HCT116 (cell line): Measurements from ENCODE around the gene PLB1. TPM values are rescaled to one million over a fixed set of nuclear protein-coding genes. Genes with fewer than 3 reads are reported as not detected.

Experiments used
- ATAC-seq: fragments of 200-7000 bp; cut with Tn5 transposase; 2 replicates; pipeline ENCODE4 v1.9.1; 2020; ENCODE audit warnings: mild to moderate bottlenecking, moderate library complexity
- BruUV-seq: library from RNA; stranded (reverse); fragments of 400-500 nt; replicated peaks from 2 replicates; lab custom pipeline; 2021; lab: Mats Ljungman, UMichigan
- CTCF ChIA-PET: fragments of 300-600 bp; sonication (Branson Sonifier 250); formaldehyde crosslinking; loops from one replicate; lab custom pipeline; 2021; ENCODE audit warnings: antibody characterized with exemption; lab: Charles Lee
- POLR2A ChIA-PET: fragments of 300-600, 350-600 bp; sonication (Branson Sonifier 250); formaldehyde crosslinking; loops from one replicate; lab custom pipeline; 2021; ENCODE audit warnings: antibody characterized with exemption; lab: Charles Lee
- RAD21 ChIA-PET, 2 experiments: fragments of 300-600 bp; sonication (Branson Sonifier 250); formaldehyde crosslinking; loops; one replicate each; lab custom pipeline; 2023; ENCODE audit warnings: low total read pairs in 2 of 2; ENCODE audit not compliant: uncharacterized antibody in 2 of 2, unreplicated experiment in 2 of 2, low non-redundant PET in 1 of 2; lab: Charles Lee
- DNase-seq: peaks from one replicate; pipeline ENCODE4 v3.0.0-alpha.2; 2010; ENCODE audit warnings: low read depth, low spot score
- H2AFZ ChIP-seq: fragments of 200-600 bp; shearing (Covaris generic), sonication (generic); 2 replicates; pipeline ENCODE4 v1.6.1; 2017; ENCODE audit warnings: low read depth, mixed run types, mixed read lengths, antibody characterized with exemption, low read length; ENCODE audit not compliant: poor library complexity, severe bottlenecking
- H3K27ac ChIP-seq: 2 replicates; pipeline ENCODE4 v1.5.1; 2012; ENCODE audit warnings: low read depth, low read length
- H3K27me3 ChIP-seq: fragments of 200-600 bp; sonication (generic); 2 replicates; pipeline ENCODE4 v1.6.1; 2016; ENCODE audit warnings: mixed run types, low read length, mixed read lengths; ENCODE audit not compliant: insufficient read depth
- H3K36me3 ChIP-seq, 2 experiments: fragments of 200-500 bp in 1 of 2; fragments of 200-600 bp in 1 of 2; sonication (Bioruptor generic) in 1 of 2; sonication (generic) in 1 of 2; 2 replicates each; pipeline versions ENCODE4 v1.5.1 to v1.6.1; 2014 to 2016; ENCODE audit warnings: low read length in 2 of 2, inconsistent platforms in 1 of 2, mixed read lengths in 1 of 2, mixed run types in 1 of 2; ENCODE audit not compliant: insufficient read depth in 2 of 2, control insufficient read depth in 1 of 2
- H3K4me1 ChIP-seq, 2 experiments: fragments of 200-600 bp in 1 of 2; sonication (generic) in 1 of 2; 2 replicates each; pipeline versions ENCODE4 v1.5.1 to v1.6.1; 2012 to 2017; ENCODE audit warnings: low read length in 2 of 2, inconsistent platforms in 1 of 2, mild to moderate bottlenecking in 1 of 2, mixed read lengths in 1 of 2, mixed run types in 1 of 2, moderate library complexity in 1 of 2; ENCODE audit not compliant: insufficient read depth in 2 of 2, control insufficient read depth in 1 of 2
- H3K4me2 ChIP-seq: fragments of 200-600 bp; sonication (generic); 2 replicates; pipeline ENCODE4 v1.6.1; 2017; ENCODE audit warnings: mixed run types, low read length, mixed read lengths
- H3K4me3 ChIP-seq, 2 experiments: fragments of 200-600 bp in 1 of 2; sonication (generic) in 1 of 2; replicated peaks in 1 of 2; 2 replicates each; pipeline ENCODE4 v1.5.1; 2011 to 2016; ENCODE audit warnings: low read length in 2 of 2, control low read depth in 1 of 2, low read depth in 1 of 2, mild to moderate bottlenecking in 1 of 2, mixed read lengths in 1 of 2, mixed run types in 1 of 2
- H3K79me2 ChIP-seq: fragments of 200-600 bp; sonication (generic); 2 replicates; pipeline ENCODE4 v1.6.1; 2017; ENCODE audit warnings: mild to moderate bottlenecking, mixed run types, low read length, moderate library complexity, mixed read lengths; ENCODE audit not compliant: insufficient read depth
- H3K9ac ChIP-seq: fragments of 200-600 bp; sonication (generic); 2 replicates; pipeline ENCODE4 v1.6.1; 2016; ENCODE audit warnings: low read length, mixed read lengths
- H3K9me2 ChIP-seq: fragments of 200-600 bp; sonication (generic), shearing (Covaris generic); 2 replicates; pipeline ENCODE4 v1.6.1; 2017; ENCODE audit warnings: mixed run types, mild to moderate bottlenecking, moderate library complexity; ENCODE audit not compliant: insufficient read depth
- H3K9me3 ChIP-seq, 2 experiments: fragments of 200-500 bp in 1 of 2; fragments of 200-600 bp in 1 of 2; sonication (Bioruptor generic) in 1 of 2; sonication (generic) in 1 of 2; 2 replicates each; pipeline ENCODE4 v1.6.1; 2014 to 2017; ENCODE audit warnings: low read length in 2 of 2, mixed read lengths in 2 of 2, inconsistent platforms in 1 of 2, low read depth in 1 of 2, mild to moderate bottlenecking in 1 of 2, mixed run types in 1 of 2, moderate library complexity in 1 of 2; ENCODE audit not compliant: control insufficient read depth in 1 of 2, insufficient read depth in 1 of 2
- H4K20me1 ChIP-seq: fragments of 200-600 bp; sonication (generic), shearing (Covaris generic); 2 replicates; pipeline ENCODE4 v1.6.1; 2017; ENCODE audit warnings: mixed run types, mild to moderate bottlenecking, moderate library complexity; ENCODE audit not compliant: insufficient read depth
- CBX3 ChIP-seq: IDR thresholded peaks from 2 replicates; pipeline ENCODE4 v1.6.1; 2012; ENCODE audit warnings: low read depth
- EZH2phosphoT487 ChIP-seq: fragments of 200-600 bp; IDR thresholded peaks from 2 replicates; pipeline ENCODE4 v1.6.1; 2018; ENCODE audit warnings: antibody characterized with exemption, borderline replicate concordance
- SIN3A ChIP-seq: IDR thresholded peaks from 2 replicates; pipeline ENCODE4 v1.6.1; 2012; ENCODE audit warnings: low read depth
- SP1 ChIP-seq: IDR thresholded peaks from 2 replicates; pipeline ENCODE4 v1.6.1; 2012; ENCODE audit warnings: low read depth
- YY1 ChIP-seq: IDR thresholded peaks from 2 replicates; pipeline ENCODE4 v1.6.1; 2011; ENCODE audit warnings: low read length, low read depth, moderate library complexity, mild to moderate bottlenecking; ENCODE audit not compliant: insufficient replicate concordance; ENCODE audit errors: extremely low read depth
- ZFX ChIP-seq: fragments of 450-650 bp; IDR thresholded peaks from 2 replicates; pipeline ENCODE4 v1.6.1; 2017
- intact Hi-C: fragments of 100-400 bp; cut with micrococcal nuclease; formaldehyde crosslinking; loops from 2 replicates; pipeline ENCODE4 v1.10.0; 2022
- total RNA-seq: library from RNA; stranded (reverse); gene quantifications from one replicate; pipeline ENCODE4 v1.2.1, GENCODE V29; 2021; ENCODE audit not compliant: unreplicated experiment
- TF ChIP-seq, protein P1 (sequence below): IDR thresholded peaks from 2 replicates; pipeline ENCODE4 v1.6.1; 2012
- TF ChIP-seq, protein P2 (sequence below): IDR thresholded peaks from 2 replicates; pipeline ENCODE4 v1.6.1; 2012; ENCODE audit warnings: low read depth
- TF ChIP-seq, protein P3 (sequence below): IDR thresholded peaks from 2 replicates; pipeline ENCODE4 v1.6.1; 2011; ENCODE audit warnings: mild to moderate bottlenecking, low read length, moderate library complexity; ENCODE audit not compliant: insufficient replicate concordance; ENCODE audit errors: extremely low read depth
- TF ChIP-seq, protein P4 (sequence below), 3 experiments: fragments of 200-600 bp in 1 of 3; sonication (generic) in 1 of 3; IDR thresholded peaks in 2 of 3; conservative IDR thresholded peaks in 1 of 3; 2 replicates each; pipeline ENCODE4 v1.5.1; 2012 to 2017; ENCODE audit warnings: low read depth in 2 of 3, low read length in 2 of 3, antibody characterized with exemption in 1 of 3, borderline replicate concordance in 1 of 3, control low read depth in 1 of 3, mild to moderate bottlenecking in 1 of 3, mixed read lengths in 1 of 3, mixed run types in 1 of 3, moderate library complexity in 1 of 3; ENCODE audit not compliant: insufficient read depth in 1 of 3

PLB1 gene
- total RNA-seq, 1 experiment from 2014 or later, result 0.49 TPM

DNA sequence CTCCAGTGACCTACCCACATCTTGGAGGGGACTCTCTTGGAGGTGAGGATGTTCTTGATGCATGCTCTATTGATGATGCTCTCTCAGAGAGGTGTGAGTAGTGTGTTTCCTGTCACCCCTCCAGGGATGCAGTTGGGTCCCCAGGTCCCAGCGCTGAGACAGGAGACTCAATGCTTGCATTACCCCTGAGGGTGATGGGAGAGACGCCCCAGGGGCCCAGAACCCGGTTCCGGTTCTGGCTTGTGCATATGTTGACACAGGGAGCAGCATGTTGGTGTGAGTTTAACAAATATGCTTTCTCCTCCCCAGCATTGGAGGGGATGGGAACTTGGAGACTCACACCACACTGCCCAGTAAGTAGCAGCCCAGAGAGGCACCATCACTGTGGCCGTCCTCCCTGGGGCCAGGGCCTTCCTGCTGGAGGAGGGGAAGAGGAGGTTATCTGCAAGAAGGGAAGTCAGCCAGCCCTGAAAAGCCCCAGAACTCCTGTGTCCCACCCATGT, 124.5 kb downstream of the PLB1 start:
- Histone ChIP-seq H3K9me2 (no peaks in the 10 kb centered on the region), H2AFZ (no peak overlapping the region), H3K27ac (no peak overlapping the region), H3K4me2 (no peak overlapping the region), H3K9me3 (no peaks in the 10 kb centered on the region), H3K36me3 (no peaks in the 10 kb centered on the region), H3K9ac (no peak overlapping the region), H4K20me1 (no peaks in the 10 kb centered on the region), H3K27me3 (no peaks in the 10 kb centered on the region), H3K4me3 (no peak overlapping the region), H3K79me2 (no peaks in the 10 kb centered on the region), H3K4me1 (peaks cover 7 to 28% of the 10 kb centered on the region in 2 experiments; a peak in 3 of 4 replicates)
- intact Hi-C loops, result no loop called here
- no TSS peak for BruUV-seq
- DNase-seq (no peak), ATAC-seq (no peak)
- ChIA-PET CTCF (interaction anchor here (1.5 to 2.6 kb wide), 3 partner anchors 26 to 937 kb away, joined by 4 to 12 read pairs (median 4); partner anchors contain the start of gene PPP1CB), RAD21 (no interaction called here), POLR2A (no interaction called here)
- TF ChIP-seq ZFX (no peak), EZH2phosphoT487 (no peak), CBX3 (no peak), SP1 (no peak), SIN3A (no peak), YY1 (no peak)
- TF ChIP-seq, protein P1, sequence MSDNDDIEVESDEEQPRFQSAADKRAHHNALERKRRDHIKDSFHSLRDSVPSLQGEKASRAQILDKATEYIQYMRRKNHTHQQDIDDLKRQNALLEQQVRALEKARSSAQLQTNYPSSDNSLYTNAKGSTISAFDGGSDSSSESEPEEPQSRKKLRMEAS, result no peak
- TF ChIP-seq, protein P2, sequence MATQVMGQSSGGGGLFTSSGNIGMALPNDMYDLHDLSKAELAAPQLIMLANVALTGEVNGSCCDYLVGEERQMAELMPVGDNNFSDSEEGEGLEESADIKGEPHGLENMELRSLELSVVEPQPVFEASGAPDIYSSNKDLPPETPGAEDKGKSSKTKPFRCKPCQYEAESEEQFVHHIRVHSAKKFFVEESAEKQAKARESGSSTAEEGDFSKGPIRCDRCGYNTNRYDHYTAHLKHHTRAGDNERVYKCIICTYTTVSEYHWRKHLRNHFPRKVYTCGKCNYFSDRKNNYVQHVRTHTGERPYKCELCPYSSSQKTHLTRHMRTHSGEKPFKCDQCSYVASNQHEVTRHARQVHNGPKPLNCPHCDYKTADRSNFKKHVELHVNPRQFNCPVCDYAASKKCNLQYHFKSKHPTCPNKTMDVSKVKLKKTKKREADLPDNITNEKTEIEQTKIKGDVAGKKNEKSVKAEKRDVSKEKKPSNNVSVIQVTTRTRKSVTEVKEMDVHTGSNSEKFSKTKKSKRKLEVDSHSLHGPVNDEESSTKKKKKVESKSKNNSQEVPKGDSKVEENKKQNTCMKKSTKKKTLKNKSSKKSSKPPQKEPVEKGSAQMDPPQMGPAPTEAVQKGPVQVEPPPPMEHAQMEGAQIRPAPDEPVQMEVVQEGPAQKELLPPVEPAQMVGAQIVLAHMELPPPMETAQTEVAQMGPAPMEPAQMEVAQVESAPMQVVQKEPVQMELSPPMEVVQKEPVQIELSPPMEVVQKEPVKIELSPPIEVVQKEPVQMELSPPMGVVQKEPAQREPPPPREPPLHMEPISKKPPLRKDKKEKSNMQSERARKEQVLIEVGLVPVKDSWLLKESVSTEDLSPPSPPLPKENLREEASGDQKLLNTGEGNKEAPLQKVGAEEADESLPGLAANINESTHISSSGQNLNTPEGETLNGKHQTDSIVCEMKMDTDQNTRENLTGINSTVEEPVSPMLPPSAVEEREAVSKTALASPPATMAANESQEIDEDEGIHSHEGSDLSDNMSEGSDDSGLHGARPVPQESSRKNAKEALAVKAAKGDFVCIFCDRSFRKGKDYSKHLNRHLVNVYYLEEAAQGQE, result no peak
- TF ChIP-seq, protein P3, sequence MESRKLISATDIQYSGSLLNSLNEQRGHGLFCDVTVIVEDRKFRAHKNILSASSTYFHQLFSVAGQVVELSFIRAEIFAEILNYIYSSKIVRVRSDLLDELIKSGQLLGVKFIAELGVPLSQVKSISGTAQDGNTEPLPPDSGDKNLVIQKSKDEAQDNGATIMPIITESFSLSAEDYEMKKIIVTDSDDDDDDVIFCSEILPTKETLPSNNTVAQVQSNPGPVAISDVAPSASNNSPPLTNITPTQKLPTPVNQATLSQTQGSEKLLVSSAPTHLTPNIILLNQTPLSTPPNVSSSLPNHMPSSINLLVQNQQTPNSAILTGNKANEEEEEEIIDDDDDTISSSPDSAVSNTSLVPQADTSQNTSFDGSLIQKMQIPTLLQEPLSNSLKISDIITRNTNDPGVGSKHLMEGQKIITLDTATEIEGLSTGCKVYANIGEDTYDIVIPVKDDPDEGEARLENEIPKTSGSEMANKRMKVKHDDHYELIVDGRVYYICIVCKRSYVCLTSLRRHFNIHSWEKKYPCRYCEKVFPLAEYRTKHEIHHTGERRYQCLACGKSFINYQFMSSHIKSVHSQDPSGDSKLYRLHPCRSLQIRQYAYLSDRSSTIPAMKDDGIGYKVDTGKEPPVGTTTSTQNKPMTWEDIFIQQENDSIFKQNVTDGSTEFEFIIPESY, result no peak
- TF ChIP-seq, protein P4, sequence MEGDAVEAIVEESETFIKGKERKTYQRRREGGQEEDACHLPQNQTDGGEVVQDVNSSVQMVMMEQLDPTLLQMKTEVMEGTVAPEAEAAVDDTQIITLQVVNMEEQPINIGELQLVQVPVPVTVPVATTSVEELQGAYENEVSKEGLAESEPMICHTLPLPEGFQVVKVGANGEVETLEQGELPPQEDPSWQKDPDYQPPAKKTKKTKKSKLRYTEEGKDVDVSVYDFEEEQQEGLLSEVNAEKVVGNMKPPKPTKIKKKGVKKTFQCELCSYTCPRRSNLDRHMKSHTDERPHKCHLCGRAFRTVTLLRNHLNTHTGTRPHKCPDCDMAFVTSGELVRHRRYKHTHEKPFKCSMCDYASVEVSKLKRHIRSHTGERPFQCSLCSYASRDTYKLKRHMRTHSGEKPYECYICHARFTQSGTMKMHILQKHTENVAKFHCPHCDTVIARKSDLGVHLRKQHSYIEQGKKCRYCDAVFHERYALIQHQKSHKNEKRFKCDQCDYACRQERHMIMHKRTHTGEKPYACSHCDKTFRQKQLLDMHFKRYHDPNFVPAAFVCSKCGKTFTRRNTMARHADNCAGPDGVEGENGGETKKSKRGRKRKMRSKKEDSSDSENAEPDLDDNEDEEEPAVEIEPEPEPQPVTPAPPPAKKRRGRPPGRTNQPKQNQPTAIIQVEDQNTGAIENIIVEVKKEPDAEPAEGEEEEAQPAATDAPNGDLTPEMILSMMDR (IDR thresholded peaks at IDR 0.05 in 2 of 3, conservative IDR thresholded peaks at IDR 0.05 in 1 of 3; ENCODE audit: borderline replicate concordance in 1 of 3, insufficient read depth in 1 of 3, low read depth in 2 of 3, low read length in 2 of 3), result no peak
